Globus pallidus (tissue), 1 donor: ENCODE data around the gene CFAP100.

Source experiments
- DNase-seq: peaks from one replicate; pipeline ENCODE4 v3.0.0-alpha.2; 2015; ENCODE audit warnings: low spot score

CFAP100 gene

GRCh38 chr3:126402666-126403302 lies 8.1 kb downstream of the CFAP100 start:
- no peak for DNase-seq

GRCh38 chr3:126406389-126407296 lies 11.9 kb downstream of the CFAP100 start:
- no peak for DNase-seq

- DNase-seq, result no peak
Observed at GRCh38 chr3:126407412-126408044, 12.8 kb downstream of the CFAP100 start.

GRCh38 chr3:126408099-126408498 lies 13.4 kb downstream of the CFAP100 start:
- DNase-seq, result no peak

- DNase-seq, result no peak
Observed at GRCh38 chr3:126412841-126413692, 18.4 kb downstream of the CFAP100 start.

GRCh38 chr3:126413693-126414080 lies 19.0 kb downstream of the CFAP100 start:
- DNase-seq, result no peak

GRCh38 chr3:126414406-126414805 lies 19.7 kb downstream of the CFAP100 start:
- no peak for DNase-seq

- no peak for DNase-seq
Observed at GRCh38 chr3:126414961-126415660, 20.4 kb downstream of the CFAP100 start.

GRCh38 chr3:126415661-126416591 lies 21.2 kb downstream of the CFAP100 start:
- no peak for DNase-seq

- DNase-seq, result no peak
Observed at GRCh38 chr3:126416943-126417342, 22.2 kb downstream of the CFAP100 start.

GRCh38 chr3:126417515-126417914 lies 22.8 kb downstream of the CFAP100 start:
- DNase-seq, result no peak

- no peak for DNase-seq
Observed at GRCh38 chr3:126417981-126418530, 23.3 kb downstream of the CFAP100 start.

- no peak for DNase-seq
Observed at GRCh38 chr3:126418661-126419131, 24.0 kb downstream of the CFAP100 start.

GRCh38 chr3:126419151-126419703 lies 24.5 kb downstream of the CFAP100 start:
- no peak for DNase-seq

GRCh38 chr3:126419886-126420786 lies 25.4 kb downstream of the CFAP100 start:
- no peak for DNase-seq

- DNase-seq, result no peak
Observed at GRCh38 chr3:126421573-126422119, 26.9 kb downstream of the CFAP100 start.

GRCh38 chr3:126422121-126422520 lies 27.4 kb downstream of the CFAP100 start:
- no peak for DNase-seq

- DNase-seq, result no peak
Observed at GRCh38 chr3:126422571-126423091, 27.9 kb downstream of the CFAP100 start.
